Measurements from ENCODE around the gene AHNAK2.
"Not testable (repeated sequence)": the region's sequence is repeated elsewhere in the genome, so short reads cannot be mapped to it uniquely, and the experiment has no call there.

AHNAK2 gene

GRCh38 chr14:104977681-104978653 lies at the start of gene AHNAK2:
Gene AHNAK2 (minus strand): TSS chr14:104978374. CDS start chr14:104978237, 137 bp downstream.
- DNase-seq = no peak

- not testable (repeated sequence) for DNase-seq
Observed at GRCh38 chr14:105027718-105028117, 49.5 kb upstream of the AHNAK2 start.

- no peak for DNase-seq
Observed at GRCh38 chr14:105026802-105027563, 48.8 kb upstream of the AHNAK2 start.

- DNase-seq = no peak
Observed at GRCh38 chr14:105026033-105026785, 48.0 kb upstream of the AHNAK2 start.

GRCh38 chr14:105025429-105025828 lies 47.3 kb upstream of the AHNAK2 start:
- DNase-seq = no peak

- DNase-seq = no peak
Observed at GRCh38 chr14:105023791-105024480, 45.8 kb upstream of the AHNAK2 start.

GRCh38 chr14:105023144-105023543 lies 45.0 kb upstream of the AHNAK2 start:
- DNase-seq = no peak

- DNase-seq = no peak
Observed at GRCh38 chr14:105022276-105022670, 44.1 kb upstream of the AHNAK2 start.

GRCh38 chr14:105021656-105022275 lies 43.6 kb upstream of the AHNAK2 start:
- no peak for DNase-seq

- peak; percentile 70 for DNase-seq
Observed at GRCh38 chr14:105020815-105021655, 42.9 kb upstream of the AHNAK2 start, which contains the start of gene CDCA4. Gene CDCA4 (minus strand): TSS chr14:105021083. CDS start chr14:105011929, 9,154 bp downstream.

GRCh38 chr14:105019861-105020814 lies 42.0 kb upstream of the AHNAK2 start:
- no peak for DNase-seq

GRCh38 chr14:105018414-105018813 lies 40.2 kb upstream of the AHNAK2 start:
- DNase-seq = no peak

- DNase-seq = no peak
Observed at GRCh38 chr14:105015905-105016304, 37.7 kb upstream of the AHNAK2 start.

- DNase-seq = no peak
Observed at GRCh38 chr14:105015242-105015641, 37.1 kb upstream of the AHNAK2 start.

GRCh38 chr14:105014631-105015030 lies 36.5 kb upstream of the AHNAK2 start:
- DNase-seq = no peak

GRCh38 chr14:105014032-105014431 lies 35.9 kb upstream of the AHNAK2 start:
- DNase-seq = no peak

GRCh38 chr14:105013150-105013785 lies 35.1 kb upstream of the AHNAK2 start:
- DNase-seq = no peak

GRCh38 chr14:105012171-105012985 lies 34.2 kb upstream of the AHNAK2 start:
- DNase-seq = no peak

Measured in DMS153 (cell line).